BJ (cell line): Measurements from ENCODE around the gene HSPB7. TPM values are rescaled to one million over a fixed set of nuclear protein-coding genes. Genes with fewer than 3 reads are reported as not detected.

ENCODE experiments used
- CTCF ChIA-PET: fragments of 350-600 bp; formaldehyde crosslinking; extraction: SDS; loops from one replicate; lab custom pipeline; 2021; ENCODE audit warnings: antibody characterized with exemption, inconsistent platforms; lab: Yijun Ruan, JAX
- POLR2A ChIA-PET: fragments of 300-600 bp; sonication (Branson Sonifier 250); formaldehyde crosslinking; extraction: SDS; loops from one replicate; lab custom pipeline; 2021; ENCODE audit warnings: antibody characterized with exemption; lab: Charles Lee
- DNase-seq: peaks from one replicate; pipeline ENCODE4 v3.0.0-alpha.2; 2011; ENCODE audit warnings: low read depth
- H3K27me3 ChIP-seq: 2 replicates; pipeline ENCODE4 v1.6.0; 2011; ENCODE audit warnings: low read length; ENCODE audit not compliant: control insufficient read depth, insufficient read depth
- H3K36me3 ChIP-seq: 2 replicates; pipeline ENCODE4 v1.5.1; 2011; ENCODE audit warnings: low read length; ENCODE audit not compliant: control insufficient read depth, insufficient read depth
- H3K4me3 ChIP-seq: 2 replicates; pipeline ENCODE4 v1.5.1; 2011; ENCODE audit warnings: low read depth, mild to moderate bottlenecking, control low read depth, low read length
- CTCF ChIP-seq: IDR thresholded peaks from 2 replicates; pipeline ENCODE4 v1.5.1; 2011; ENCODE audit warnings: low read depth, mild to moderate bottlenecking, control low read depth, inconsistent platforms, low read length, moderate library complexity; ENCODE audit not compliant: insufficient read depth
- polyA plus RNA-seq: library from polyadenylated mRNA; depleted of rRNA; stranded (reverse); fragments of >200 nt; gene quantifications from 2 replicates; pipeline ENCODE4 v1.2.3, GENCODE V29; 2011

HSPB7 gene
- polyA plus RNA-seq, 1 experiment = 66.6 TPM

GRCh38 chr1:16013220-16013907, 4.5 kb downstream of the HSPB7 start:
- ChIA-PET POLR2A (no interaction called here), CTCF (interaction anchor here (0.9 to 6.5 kb wide), 6 partner anchors 19 to 59 kb away, joined by 3 to 53 read pairs (median 4); no protein-coding TSS in a partner anchor)

GRCh38 chr1:16012590-16013219, 5.1 kb downstream of the HSPB7 start:
- Histone ChIP-seq H3K27me3 (no peaks in the 10 kb centered on the region), H3K36me3 (no peaks in the 10 kb centered on the region), H3K4me3 (peak overlapping the region; percentile 31)
- no peak for DNase-seq
- ChIA-PET POLR2A (no interaction called here), CTCF (interaction anchor here (0.9 to 7.3 kb wide), 7 partner anchors 18 to 221 kb away, joined by 3 to 66 read pairs (median 5); no protein-coding TSS in a partner anchor)
- no peak for TF ChIP-seq CTCF

More at GRCh38 chr1:16013220-16013907, 4.5 kb downstream of the HSPB7 start:
- Histone ChIP-seq H3K27me3 (no peaks in the 10 kb centered on the region), H3K36me3 (no peaks in the 10 kb centered on the region), H3K4me3 (peak overlapping the region; percentile 31)
- 0 out of 2 replicates have a peak, but pooled peaks have one; percentile 4 for TF ChIP-seq CTCF
- DNase-seq = no peak

- no peak for DNase-seq
- Histone ChIP-seq H3K36me3 (no peaks in the 10 kb centered on the region), H3K27me3 (no peaks in the 10 kb centered on the region), H3K4me3 (no peak overlapping the region)
- no peak for TF ChIP-seq CTCF
- CTCF ChIA-PET = interaction anchor here (1.0 to 7.3 kb wide), 6 partner anchors 20 to 221 kb away, joined by 3 to 66 read pairs (median 5); no protein-coding TSS in a partner anchor
- POLR2A ChIA-PET = no interaction called here
These were observed 5.8 kb downstream of the HSPB7 start for GRCh38 chr1:16011936-16012589.

DNA sequence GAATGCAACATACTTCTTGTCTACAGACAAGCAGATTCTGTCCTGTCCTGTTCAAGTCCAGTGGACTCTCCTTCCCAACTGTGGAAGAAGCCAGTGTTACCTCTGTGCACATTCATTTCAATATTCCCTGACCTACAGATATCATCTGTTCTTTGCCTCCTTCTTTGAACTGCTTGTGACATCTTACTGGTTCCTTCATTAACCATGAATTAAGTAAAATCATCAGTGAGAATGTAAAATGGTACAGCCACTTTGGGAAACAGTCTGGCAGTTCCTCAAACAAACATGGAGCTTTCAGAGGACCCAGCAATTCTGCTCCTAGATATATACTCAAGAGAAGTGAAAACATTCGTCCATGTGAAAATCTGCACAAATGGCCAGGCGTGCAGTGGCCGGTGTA, 7.0 kb downstream of the HSPB7 start:
- CTCF ChIA-PET = interaction anchor here (0.7 to 7.3 kb wide), 8 partner anchors 8 to 219 kb away, joined by 3 to 66 read pairs (median 11); partner anchors contain the start of genes FAM131C and HSPB7
- Histone ChIP-seq H3K4me3 (no peak overlapping the region), H3K36me3 (no peaks in the 10 kb centered on the region), H3K27me3 (no peaks in the 10 kb centered on the region)
- no peak for TF ChIP-seq CTCF
- POLR2A ChIA-PET = no interaction called here
- no peak for DNase-seq

GRCh38 chr1:16009678-16010077, 8.2 kb downstream of the HSPB7 start:
- Histone ChIP-seq H3K27me3 (no peaks in the 10 kb centered on the region), H3K4me3 (no peak overlapping the region), H3K36me3 (no peaks in the 10 kb centered on the region)
- ChIA-PET POLR2A (no interaction called here), CTCF (interaction anchor here (0.6 to 7.3 kb wide), 18 partner anchors 9 to 209 kb away, joined by 3 to 66 read pairs (median 4); partner anchors contain the start of genes FAM131C and HSPB7)
- DNase-seq = no peak
- no peak for TF ChIP-seq CTCF
